Measurements from ENCODE around the gene DDX50. TPM values are rescaled to one million over a fixed set of nuclear protein-coding genes. Genes with fewer than 3 reads are reported as not detected.
"Not testable (repeated sequence)": the region's sequence is repeated elsewhere in the genome, so short reads cannot be mapped to it uniquely, and the experiment has no call there.

Gene DDX50
- total RNA-seq, 1 donor from 2014 or later = 19.8 TPM

DNA sequence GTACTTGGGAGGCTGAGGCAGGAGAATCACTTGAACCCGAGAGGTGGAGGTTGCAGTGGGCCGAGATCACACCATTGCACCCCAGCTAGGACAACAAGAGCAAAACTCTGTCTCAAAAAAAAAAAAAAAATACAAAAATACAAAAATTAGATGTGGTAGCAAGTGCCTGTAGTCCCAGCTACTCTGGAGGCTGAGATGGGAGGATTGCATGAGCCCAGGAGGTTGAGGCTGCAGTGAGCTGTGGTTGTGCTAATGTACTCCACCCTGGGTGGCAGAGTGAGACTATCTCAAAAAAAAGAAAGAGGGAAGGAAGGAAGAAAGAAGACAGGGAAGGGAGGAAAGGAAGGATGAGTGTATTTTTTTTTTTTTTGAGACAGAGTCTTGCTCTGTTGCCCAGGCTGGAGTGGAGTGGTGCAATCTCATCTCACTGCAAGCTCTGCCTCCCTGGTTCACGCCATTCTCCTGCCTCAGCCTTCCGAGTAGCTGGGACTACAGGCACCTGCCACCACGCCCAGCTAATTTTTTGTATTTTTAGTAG, 74.9 kb downstream of the DDX50 start:
- DNase-seq (ENCODE audit: extremely low read depth, low read depth, low spot score) = not testable (repeated sequence)

DNA sequence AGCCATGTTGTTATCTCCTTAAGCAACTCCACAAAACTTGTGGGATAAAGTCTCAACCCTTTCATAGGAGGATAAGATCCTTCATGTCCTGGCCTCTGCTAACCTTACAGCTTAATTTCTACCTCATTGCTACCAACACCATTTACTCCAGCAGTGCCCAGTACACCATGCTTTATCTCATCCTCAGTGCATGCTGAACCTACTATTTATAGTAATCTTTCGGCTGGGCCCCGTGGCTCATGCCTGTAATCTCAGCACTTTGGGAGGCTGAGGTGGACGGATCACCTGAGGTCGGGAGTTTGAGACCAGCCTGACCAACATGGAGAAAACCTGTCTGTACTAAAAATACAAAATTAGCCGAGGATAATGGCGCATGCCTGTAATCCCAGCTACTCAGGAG, 78.6 kb downstream of the DDX50 start:
- not testable (repeated sequence) for DNase-seq (ENCODE audit: extremely low read depth, low read depth, low spot score)

DNA sequence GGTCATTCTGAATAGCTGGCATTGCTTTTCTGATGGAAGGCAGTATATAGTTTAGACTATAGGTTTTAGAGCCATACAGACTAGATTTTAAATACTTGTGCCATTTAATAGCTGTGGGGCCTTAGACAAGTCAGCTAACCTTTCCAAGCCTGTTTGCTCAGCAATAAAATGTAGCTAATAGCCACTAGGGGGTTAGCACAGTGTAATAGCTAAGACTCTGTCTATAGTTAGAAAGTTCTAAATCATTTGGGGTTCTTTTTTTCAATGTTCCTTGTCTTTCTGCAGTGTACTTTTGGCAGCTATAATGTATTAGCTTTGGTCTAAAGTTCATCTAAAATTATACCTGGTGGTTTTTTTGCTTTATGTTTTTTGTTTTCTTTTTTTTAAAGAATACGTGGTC, 80.0 kb downstream of the DDX50 start:
- DNase-seq (ENCODE audit: extremely low read depth, low read depth, low spot score) = no peak

DNA sequence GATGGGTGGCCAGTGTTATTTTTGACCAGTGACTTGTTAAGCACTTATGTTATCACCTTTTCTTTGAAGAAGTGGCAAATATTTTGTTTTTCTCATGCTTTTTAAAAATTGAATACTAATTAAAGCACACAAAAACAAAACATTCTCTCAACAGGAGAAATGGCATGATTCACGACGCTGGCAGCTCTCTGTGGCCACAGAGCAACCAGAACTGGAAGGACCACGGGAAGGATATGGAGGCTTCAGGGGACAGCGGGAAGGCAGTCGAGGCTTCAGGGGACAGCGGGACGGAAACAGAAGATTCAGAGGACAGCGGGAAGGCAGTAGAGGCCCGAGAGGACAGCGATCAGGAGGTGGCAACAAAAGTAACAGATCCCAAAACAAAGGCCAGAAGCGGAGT, 81.3 kb downstream of the DDX50 start:
- no peak for DNase-seq (ENCODE audit: extremely low read depth, low read depth, low spot score)

DNA sequence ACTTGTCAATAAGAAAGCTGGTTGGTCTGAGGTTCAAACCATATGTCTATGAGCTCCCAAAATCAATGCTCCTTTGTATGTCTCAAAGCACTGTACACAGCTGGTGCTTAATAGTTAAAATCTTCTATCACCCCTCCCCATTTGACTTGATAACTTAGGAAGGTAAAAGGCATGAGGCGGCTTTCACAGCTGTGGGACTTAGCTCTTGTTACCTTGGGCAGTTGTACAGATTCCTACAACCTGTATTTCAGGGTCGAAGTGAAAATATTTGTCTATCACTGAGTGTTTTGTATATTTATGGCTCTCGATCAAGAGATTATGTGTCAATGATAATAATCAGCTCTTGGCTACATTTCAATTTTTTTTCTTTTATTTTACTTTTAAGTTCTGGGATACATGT, 86.5 kb downstream of the DDX50 start:
- no peak for DNase-seq (ENCODE audit: extremely low read depth, low read depth, low spot score)

DNA sequence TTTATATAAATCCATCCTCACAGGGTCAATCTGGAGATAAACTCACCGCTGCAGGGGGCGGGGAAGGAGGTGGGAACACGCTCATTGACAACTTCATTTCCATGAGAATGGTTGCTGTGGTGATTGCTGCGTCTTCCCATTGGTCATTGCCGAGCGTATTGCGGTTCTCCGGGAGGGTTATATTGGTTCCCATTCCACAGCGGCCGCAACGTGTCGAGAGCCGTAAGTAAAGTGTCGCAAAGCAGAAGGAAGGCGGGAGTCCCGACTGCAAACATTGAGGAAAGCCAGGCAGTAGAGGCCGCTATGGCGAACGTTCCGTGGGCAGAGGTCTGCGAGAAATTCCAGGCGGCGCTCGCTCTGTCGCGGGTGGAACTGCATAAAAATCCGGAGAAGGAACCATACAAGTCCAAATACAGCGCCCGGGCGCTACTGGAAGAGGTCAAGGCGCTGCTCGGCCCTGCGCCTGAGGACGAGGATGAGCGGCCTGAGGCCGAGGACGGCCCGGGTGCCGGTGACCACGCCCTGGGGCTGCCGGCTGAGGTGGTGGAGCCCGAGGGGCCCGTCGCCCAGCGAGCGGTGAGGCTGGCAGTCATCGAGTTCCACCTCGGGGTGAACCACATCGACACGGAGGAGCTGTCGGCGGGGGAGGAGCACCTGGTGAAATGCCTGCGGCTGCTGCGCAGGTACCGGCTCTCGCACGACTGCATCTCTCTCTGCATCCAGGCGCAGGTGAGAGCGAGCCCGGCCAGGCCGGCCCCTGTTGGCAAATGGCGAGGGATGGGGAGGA, 87.6 kb downstream of the DDX50 start, which contains the start of gene KIFBP:
KIFBP (plus strand) TSS at position 274 of the 787 bp plus-strand sequence; CDS start at position 304, 30 bp downstream.
- DNase-seq (ENCODE audit: extremely low read depth, low read depth, low spot score) = peak; percentile 84

DNA sequence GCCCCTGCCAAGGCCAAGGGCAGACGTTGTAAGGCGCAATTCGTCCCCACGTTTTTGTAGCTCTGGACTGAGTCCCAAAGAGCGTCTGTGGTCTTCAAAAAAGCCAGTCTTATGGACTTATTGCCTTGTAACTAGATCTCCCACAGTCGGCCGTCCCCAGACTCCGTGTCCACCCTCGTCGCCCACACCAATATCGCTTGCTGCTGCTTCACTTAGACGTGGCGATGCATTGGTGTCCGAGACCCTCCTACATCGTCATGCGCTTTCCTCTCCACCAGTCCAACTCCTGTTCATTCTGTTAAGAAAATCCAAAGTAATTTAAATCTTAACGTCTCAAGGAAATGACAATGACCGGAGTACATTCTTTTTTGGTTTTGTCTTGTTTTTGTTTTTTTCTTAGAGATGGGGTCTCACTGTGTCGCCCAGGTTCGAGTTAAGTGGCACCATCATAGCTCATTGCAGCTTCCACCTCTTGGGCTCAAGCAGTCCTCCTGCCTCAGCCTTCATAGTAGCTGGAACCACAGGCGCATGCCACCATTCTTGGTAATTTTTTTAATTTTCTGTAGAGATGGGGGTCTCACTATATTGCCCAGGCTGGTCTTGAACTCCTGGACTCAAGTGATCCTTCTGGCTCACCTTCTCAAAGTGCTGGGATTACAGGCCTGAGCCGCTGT, 88.3 kb downstream of the DDX50 start:
- DNase-seq (ENCODE audit: extremely low read depth, low read depth, low spot score) = no peak

DNA sequence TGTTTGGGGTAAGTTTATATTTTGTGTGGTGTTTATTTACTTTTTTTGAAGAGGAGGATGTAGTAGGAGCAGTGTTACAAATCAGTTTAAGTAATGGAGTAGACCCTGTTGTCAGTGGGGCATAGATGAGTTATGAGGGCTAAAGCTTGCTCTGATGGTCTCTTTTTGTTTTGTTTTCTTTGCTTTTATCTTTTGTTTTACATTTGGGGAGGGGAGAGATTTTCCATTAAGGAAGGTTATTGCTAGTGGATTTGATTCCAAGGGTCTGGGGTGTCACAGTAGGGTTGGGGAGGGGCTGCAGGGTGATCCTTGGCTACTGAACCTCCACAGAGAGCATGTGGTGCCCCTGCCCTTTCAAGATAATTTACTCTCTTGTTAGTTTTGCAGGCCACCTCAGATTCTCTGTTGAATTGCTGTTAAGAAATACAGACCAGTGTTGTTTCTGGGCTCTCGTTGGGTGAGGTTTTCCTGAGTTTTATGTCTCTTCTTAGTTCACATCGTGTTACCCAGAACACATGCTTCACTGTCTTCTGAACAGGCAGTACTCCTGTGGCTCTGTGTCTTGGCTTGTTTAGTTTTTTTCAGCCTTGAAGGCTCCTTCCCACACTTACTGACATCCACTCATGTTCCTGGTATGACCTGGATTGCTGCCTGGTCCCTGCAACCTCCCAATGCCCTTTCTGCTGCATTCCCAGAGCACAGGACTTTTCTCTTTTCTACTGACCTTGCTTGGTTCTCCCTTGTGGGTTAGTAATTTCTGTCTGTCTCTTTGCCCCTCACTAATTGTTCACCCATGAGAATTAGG, 91.7 kb downstream of the DDX50 start:
- DNase-seq (ENCODE audit: extremely low read depth, low read depth, low spot score) = no peak

Other genes with a start within 250 kb of the DDX50 start
- 33.2 and 66.8 TPM in 2 replicates for gene CCAR1, start 180.1 kb upstream of the DDX50 start, total RNA-seq
- gene STOX1, start 73.8 kb upstream of the DDX50 start, total RNA-seq = 0.10 TPM in 1 of 2 replicates, not detected in the other
- gene DDX21, start 54.9 kb downstream of the DDX50 start, total RNA-seq = 58.5 and 70.5 TPM in 2 replicates
- gene KIFBP, start 87.5 kb downstream of the DDX50 start, total RNA-seq = 51.1 and 56.7 TPM in 2 replicates
- 380 and 694 TPM in 2 replicates for gene SRGN, start 186.8 kb downstream of the DDX50 start, total RNA-seq
- 43.9 and 55.7 TPM in 2 replicates for gene VPS26A, start 222.9 kb downstream of the DDX50 start, total RNA-seq